Measurements from ENCODE around the gene ADSS1. TPM values are rescaled to one million over a fixed set of nuclear protein-coding genes. Genes with fewer than 3 reads are reported as not detected.

The ADSS1 gene
- total RNA-seq, 2 donors from 2014 or later = 8.2 to 10.2 TPM

GRCh38 chr14:104773505-104774452 lies 49.8 kb downstream of the ADSS1 start:
- intact Hi-C loops (cut with DNase I) = loop anchor here (5.0 kb wide), 1 partner anchor 49 kb away; no protein-coding TSS in a partner anchor

DNA sequence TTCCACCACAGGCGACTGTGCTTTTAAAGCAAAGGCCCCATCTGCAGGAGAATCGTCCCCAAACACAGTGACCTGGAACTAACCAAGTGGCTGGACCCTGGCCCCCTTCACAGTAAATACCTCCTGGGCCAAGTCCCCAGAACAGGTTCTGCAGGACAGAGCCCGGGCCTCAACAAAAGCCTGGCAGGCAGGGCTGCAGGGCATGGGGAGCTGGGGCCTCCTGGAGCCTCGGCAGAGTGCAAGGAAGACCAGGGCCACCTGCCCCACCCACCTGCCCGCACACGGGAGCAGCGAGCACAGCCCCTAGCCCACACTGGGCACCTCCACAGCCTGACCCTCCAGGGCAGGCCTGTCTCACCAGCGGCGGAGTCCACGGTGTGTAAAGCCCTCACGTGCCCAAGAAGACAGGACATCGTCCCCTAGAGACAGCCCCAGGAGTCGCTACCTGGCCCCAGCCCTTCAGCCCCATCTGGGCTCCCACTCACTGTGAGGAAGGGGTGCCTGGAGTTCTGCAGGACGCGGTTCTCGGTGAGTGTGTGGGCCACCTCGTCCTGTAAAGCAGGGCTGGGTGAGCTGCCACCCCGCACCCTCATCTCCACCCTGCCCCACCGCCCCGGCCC lies 50.5 kb downstream of the ADSS1 start:
- DNase-seq (ENCODE audit: low spot score) = no peak
- intact Hi-C loops (cut with DNase I) = loop anchor here (5.0 kb wide), 1 partner anchor 48 kb away; no protein-coding TSS in a partner anchor

More at GRCh38 chr14:104773505-104774452, 49.8 kb downstream of the ADSS1 start:
- no peak for DNase-seq (ENCODE audit: low spot score)

DNA sequence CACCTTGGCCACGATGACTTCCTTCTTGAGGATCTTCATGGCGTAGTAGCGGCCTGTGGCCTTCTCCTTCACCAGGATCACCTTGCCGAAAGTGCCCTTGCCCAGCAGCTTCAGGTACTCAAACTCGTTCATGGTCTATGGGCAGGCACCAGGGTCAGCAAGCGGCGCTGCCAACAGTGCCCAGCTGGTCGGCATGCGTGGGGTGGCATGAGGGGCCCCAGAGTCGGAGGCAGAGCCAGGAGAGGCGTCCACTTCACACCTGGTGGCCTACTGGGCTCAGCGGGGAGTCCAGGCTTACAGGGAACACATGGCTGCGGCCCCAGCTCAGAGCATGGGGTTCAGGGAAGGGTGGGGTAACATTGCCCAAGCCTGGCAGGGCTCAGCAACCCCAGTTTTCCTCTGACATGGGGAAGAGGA lies 51.1 kb downstream of the ADSS1 start:
- DNase-seq (ENCODE audit: low spot score) = no peak
- intact Hi-C loops (cut with DNase I) = no loop called here

- DNase-seq (ENCODE audit: low spot score) = no peak
- intact Hi-C loops (cut with DNase I) = no loop called here
These were observed 52.5 kb downstream of the ADSS1 start for GRCh38 chr14:104776481-104776880.

DNA sequence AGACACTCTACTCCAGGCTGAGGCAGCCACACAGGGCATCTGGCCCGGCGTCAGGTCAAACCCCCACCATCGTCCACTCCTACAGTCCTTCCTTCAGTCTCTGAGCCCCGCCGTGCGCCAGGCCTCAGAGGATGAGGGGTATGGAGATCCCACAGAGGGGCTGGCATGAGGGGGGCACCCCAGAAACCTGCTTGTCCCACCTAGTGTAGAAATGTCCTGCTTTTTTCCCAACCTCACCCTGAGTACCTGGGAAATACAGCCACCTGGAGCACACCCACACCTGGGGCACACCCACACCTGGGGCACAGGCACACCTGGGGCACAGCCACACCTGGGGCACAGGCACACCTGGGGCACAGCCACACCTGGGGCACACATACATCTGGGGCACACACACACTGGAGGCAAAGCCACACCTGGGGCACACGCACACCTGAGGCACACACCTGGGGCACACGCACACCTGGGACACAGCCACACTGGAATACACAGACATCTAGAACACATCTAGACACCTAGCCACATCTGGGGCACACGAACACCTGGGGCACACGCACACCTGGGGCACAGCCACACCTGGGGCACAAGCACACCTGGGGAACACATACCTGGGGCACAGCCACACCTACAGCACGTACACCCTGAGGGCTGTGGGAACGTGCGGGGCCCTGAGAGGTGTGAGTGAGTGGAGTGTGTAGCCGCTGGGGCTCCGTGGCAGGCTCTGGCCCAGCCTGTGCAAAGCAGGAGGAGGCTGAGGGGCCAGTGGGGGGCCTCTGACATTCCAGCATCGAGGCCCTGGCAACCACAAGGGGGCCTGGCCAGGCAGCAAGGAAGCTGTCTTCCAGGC lies 53.2 kb downstream of the ADSS1 start:
- DNase-seq (ENCODE audit: low spot score) = no peak
- intact Hi-C loops (cut with DNase I) = no loop called here

DNA sequence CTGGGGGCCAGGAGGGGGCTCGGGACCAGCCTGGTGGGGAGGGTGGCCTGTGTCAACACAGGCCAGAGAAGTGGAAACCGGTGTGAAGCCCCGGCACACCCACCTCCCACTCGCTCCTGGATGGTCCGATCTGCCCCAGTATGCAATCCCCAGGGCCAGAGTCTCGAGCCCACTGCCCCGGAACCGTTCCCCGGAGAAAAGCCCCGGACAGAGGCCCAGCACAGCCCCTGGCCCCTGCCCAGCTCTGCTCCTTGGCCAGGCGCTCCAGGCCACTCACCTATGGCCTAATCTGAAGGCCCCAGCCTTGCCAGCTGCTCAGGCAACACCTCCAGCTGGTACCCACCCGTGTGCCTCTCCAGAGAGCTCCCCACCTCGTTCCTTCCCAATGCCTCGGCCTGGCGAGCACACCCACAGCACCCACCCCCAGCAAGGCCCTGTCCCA lies 53.8 kb downstream of the ADSS1 start:
- no peak for DNase-seq (ENCODE audit: low spot score)
- intact Hi-C loops (cut with DNase I) = no loop called here

DNA sequence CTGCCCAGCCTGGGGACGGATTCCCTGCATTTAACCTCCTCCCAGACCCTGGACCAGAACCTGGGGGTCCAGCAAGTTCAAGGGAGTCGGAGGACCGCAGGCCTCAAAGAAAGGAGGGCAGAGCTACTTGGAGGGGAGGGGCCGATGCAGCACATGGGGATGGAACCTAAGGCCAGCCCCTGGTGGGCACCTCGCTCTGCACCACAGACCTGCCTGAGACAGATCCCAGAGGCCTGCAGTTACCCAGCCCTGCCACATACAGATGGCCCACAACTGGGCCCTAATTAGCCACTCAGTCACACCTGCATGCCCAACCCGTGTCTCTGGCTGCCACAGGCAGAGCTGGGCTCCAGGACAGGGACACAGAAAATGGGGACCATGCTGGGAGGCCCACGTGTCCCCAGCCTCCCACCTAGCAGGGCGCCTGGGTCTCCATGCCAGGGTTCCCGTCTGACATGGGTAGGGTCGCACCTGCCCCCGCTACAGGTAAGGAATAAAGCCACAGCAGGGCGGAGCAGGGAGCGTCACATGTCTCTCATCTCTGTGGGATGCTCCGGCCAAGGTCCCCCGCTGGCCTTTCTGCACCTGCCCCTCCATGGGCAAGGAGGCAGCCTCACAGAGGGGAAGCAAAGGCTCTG lies 54.8 kb downstream of the ADSS1 start:
- intact Hi-C loops (cut with DNase I) = no loop called here
- no peak for DNase-seq (ENCODE audit: low spot score)

GRCh38 chr14:104779776-104780512 lies 55.9 kb downstream of the ADSS1 start:
- intact Hi-C loops (cut with DNase I) = no loop called here
- no peak for DNase-seq (ENCODE audit: low spot score)

DNA sequence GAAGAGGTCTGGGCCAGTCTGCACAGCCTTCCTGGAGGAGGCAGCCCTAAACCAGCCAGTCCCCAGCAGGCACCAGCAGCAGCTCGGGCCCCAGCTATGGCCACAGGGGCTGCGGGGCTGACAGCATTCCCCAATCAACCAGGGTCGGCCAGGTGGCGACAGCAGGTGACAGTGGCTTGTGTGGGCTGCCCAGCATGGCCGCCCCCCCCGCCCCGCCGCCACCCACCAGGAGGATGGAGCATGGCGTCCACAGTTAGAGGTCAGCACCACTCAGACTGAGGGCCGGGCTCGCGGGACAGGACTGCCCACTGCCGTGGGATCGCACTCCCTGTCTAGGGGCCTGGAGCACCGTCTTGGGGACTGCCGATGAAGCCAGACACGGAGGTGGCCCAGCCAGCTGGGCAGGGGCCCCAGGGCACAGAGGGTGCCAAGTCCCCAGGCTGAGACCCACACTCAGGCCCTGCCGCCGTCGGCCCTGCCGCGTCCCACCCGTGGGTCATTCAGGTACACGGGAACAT lies 56.5 kb downstream of the ADSS1 start:
- no peak for DNase-seq (ENCODE audit: low spot score)
- intact Hi-C loops (cut with DNase I) = no loop called here

DNA sequence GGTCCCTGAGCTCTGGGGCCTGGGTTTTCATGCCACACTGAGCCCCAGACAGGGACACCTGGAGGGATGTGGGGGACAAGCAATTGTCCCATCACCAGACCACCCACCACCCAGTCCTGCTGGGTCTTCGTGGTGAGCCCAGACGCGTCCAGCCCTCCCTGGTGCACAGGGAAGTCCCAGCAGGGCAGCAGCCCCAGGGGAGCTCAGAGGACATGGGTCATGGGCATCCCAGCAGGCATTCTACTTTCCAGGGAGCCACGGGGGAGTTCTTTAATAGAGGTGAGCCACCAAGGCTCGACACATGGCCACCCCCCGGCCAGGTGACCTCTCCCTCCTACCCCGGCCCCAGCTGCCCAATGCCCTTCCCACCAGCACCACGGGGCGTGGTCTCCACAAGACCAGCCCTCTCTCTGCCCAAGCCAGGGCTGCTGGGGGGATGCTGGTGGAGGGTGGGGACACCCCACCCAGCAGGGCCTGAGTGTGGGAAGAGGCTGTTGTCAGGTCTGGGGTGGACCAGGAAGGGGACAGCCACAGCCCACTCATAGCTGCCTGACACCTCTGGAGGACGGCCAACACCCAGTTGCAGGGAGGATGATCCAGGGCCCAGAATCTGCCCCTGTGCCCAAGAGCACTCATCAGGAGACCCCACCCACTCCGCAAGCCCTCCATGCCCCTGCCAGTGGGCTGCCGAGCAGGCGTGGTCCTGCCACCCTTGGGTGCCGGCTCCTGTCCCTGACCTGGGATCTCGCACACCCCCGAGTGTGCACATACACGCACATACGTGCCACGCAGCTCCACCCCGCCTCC lies 57.4 kb downstream of the ADSS1 start:
- intact Hi-C loops (cut with DNase I) = no loop called here
- DNase-seq (ENCODE audit: low spot score) = no peak

DNA sequence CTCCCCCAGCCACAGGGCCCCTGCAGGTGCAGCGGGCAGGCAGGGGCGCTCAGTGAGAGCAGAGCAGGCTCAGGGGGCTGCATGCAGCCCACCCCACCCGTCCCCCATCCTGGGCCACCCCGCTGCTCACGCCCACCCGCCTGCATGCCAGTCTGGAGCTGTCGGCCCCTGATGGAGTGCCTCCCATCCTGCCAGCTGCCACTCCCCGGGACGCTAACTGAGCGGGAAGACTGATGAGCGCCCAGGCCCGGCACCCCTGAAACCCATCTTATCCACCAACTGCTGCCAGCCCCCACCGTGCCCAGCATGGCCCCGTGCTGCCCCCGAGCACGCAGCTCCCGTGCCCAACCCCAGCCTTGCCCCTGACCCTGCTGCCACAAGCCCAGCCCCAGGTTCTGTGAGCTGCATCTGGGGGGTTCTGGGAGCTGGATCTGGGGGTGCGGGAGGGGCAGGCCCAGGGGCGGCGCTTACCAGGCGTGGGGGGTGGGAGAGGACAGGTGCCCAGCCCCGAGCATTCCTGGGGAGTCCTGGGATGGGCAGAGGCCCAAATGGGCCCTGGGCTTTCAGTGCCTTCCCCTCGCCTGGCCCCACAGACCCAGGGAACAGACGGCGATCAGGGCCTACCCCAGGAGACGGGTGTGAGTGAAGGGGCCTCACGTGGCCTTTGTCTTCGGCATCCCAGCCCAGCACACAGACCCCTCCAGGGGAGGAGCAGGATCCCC lies 58.2 kb downstream of the ADSS1 start:
- no peak for DNase-seq (ENCODE audit: low spot score)
- intact Hi-C loops (cut with DNase I) = no loop called here

DNA sequence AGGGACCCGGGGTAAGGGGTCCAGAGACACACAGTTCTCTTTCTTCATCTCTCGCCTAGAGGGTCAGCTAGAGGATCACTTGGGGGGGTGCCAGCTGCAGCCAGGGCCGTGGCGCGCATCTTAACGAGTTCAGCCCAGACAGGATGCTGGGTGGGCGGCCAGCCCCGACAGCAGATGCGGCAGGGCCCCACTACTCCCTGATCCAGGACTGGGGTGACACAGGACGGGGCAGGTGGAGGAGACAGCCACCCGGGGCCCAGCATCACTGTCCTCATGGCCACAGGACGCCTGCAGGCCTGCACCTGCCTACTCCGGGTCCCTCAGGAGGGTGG lies 58.7 kb downstream of the ADSS1 start:
- intact Hi-C loops (cut with DNase I) = no loop called here
- no peak for DNase-seq (ENCODE audit: low spot score)

GRCh38 chr14:104783484-104784217 lies 59.6 kb downstream of the ADSS1 start:
- DNase-seq (ENCODE audit: low spot score) = no peak
- intact Hi-C loops (cut with DNase I) = no loop called here

DNA sequence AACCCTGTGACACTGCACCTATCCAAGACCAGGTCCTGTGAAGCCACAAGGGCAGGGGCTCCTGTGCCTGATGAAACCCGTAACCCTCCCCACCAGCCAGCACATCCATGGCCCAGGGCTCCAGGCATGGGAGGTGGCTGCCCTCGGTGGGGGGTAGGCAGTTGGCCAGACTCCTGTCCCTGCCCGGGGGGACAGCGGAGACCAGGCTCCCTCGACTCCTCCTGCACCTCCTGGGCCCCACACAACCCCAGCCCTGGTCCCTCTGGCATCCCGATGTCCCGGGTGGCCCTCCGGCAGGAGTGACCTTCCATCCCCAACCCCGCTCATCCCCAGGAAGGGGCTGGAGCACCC lies 60.2 kb downstream of the ADSS1 start:
- no peak for DNase-seq (ENCODE audit: low spot score)
- intact Hi-C loops (cut with DNase I) = no loop called here

DNA sequence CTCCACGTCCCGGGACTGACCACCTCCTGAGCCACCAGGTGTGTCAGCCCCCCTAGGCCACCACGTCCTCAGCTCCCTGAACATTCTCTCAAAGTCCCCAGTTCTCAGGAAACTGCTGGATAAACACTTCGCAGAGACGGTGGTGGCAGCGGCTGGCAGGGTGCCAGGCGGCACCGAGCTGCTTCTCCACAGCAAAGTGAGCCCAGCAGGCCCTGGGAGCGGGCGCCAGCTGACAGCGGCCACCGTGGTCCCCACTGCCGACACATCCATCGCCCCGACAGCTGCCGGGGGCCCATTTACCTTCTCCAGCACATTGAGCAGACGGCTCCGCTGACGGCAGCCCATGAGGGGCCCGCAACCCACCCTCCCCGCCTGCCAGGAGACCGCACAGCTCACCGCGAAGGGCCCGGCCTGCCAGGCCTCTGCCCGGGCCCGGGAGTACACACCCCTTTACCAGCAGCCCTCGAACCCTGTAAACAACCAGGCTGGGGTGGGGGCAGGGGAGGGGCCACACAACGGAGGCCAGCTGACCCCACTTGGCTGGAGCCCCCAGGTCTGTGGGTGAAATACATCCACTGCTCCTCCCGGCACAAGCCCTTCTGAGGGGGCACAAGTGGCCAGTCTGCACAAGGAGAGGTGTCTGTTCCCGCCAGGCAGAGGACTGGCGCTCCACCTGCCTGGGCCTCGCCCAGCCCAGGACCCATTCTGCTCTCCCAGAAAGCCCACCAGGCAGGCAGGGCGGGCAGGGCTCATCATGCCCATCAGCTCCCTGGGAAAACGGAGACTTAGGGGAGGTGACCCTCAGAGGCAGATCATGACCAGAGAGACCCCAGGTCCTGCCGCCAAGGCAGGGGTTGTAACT lies 61.0 kb downstream of the ADSS1 start:
- DNase-seq (ENCODE audit: low spot score) = no peak
- intact Hi-C loops (cut with DNase I) = no loop called here

GRCh38 chr14:104785708-104786080 lies 61.7 kb downstream of the ADSS1 start:
- no peak for DNase-seq (ENCODE audit: low spot score)
- intact Hi-C loops (cut with DNase I) = no loop called here
